Loucy (cell line): ENCODE data around the gene KRTAP10-10.

Experiments used
- CTCF ChIP-seq: fragments of 200-600 bp; sonication (generic); conservative IDR thresholded peaks from 2 replicates; pipeline ENCODE4 v1.5.1; 2014; ENCODE audit warnings: mild to moderate bottlenecking, antibody characterized with exemption, low read length
- EZH2phosphoT487 ChIP-seq: fragments of 200-600 bp; IDR thresholded peaks from 2 replicates; pipeline ENCODE4 v1.6.1; 2018; ENCODE audit warnings: antibody characterized with exemption, mild to moderate bottlenecking, moderate library complexity, borderline replicate concordance

- TF ChIP-seq CTCF (no peak), EZH2phosphoT487 (no peak)
Measured at GRCh38 chr21:44664691-44665090, 27.5 kb downstream of the KRTAP10-10 start.
